PC-3 (cell line): ENCODE measurements around the gene FOXRED2.
"Not testable (repeated sequence)": the region's sequence is repeated elsewhere in the genome, so short reads cannot be mapped to it uniquely, and the experiment has no call there.

Experiments
- EZH2 ChIP-seq: fragments of 300-600 bp; sonication (generic); IDR thresholded peaks from one replicate; pipeline ENCODE4 v1.6.1; 2017; ENCODE audit warnings: antibody characterized with exemption, mild to moderate bottlenecking, low read length; ENCODE audit not compliant: unreplicated experiment
- EZH2phosphoT487 ChIP-seq: fragments of 300-600 bp; sonication (generic); IDR thresholded peaks from 2 replicates; pipeline ENCODE4 v1.6.1; 2018; ENCODE audit warnings: mild to moderate bottlenecking, antibody characterized with exemption, low read length, borderline replicate concordance
- TF ChIP-seq, protein P1 (sequence below): fragments of 300-600 bp; sonication (generic); conservative IDR thresholded peaks from 2 replicates; pipeline ENCODE4 v1.5.1; 2017; ENCODE audit warnings: antibody characterized with exemption, low read depth, mild to moderate bottlenecking, low read length

DNA sequence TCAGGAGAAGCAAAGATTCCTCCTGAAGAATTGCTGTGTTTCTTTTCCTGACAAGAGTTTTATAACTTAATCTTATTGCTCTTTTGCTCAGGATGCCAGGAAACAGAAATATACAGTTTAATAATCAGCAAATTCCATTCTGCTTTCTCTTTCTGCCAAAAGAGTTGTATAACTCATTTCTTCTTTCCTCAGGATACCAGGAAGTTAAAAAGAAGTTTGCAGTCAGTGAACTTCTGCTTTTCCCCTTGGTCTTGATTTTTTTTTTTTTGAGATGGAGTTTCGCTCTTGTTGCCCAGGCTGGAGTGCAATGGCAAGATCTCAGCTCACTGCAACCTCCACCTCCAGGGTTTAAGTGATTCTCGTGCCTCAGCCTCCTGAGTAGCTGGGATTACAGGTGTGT lies 13.1 kb upstream of the FOXRED2 start:
- TF ChIP-seq, protein P1, sequence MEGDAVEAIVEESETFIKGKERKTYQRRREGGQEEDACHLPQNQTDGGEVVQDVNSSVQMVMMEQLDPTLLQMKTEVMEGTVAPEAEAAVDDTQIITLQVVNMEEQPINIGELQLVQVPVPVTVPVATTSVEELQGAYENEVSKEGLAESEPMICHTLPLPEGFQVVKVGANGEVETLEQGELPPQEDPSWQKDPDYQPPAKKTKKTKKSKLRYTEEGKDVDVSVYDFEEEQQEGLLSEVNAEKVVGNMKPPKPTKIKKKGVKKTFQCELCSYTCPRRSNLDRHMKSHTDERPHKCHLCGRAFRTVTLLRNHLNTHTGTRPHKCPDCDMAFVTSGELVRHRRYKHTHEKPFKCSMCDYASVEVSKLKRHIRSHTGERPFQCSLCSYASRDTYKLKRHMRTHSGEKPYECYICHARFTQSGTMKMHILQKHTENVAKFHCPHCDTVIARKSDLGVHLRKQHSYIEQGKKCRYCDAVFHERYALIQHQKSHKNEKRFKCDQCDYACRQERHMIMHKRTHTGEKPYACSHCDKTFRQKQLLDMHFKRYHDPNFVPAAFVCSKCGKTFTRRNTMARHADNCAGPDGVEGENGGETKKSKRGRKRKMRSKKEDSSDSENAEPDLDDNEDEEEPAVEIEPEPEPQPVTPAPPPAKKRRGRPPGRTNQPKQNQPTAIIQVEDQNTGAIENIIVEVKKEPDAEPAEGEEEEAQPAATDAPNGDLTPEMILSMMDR = not testable (repeated sequence)
- TF ChIP-seq EZH2phosphoT487, EZH2: not testable (repeated sequence)
